Measurements from ENCODE around the gene PRR7. TPM values are rescaled to one million over a fixed set of nuclear protein-coding genes. Genes with fewer than 3 reads are reported as not detected.

PRR7 gene
- polyA plus RNA-seq, 3 donors, result 1.8 to 17.4 (median 2.1) TPM

GRCh38 chr5:177440211-177440989 is 6.2 kb upstream of the PRR7 start:
- no peak overlapping the region for H3K9ac ChIP-seq (ENCODE audit: insufficient read depth, low read length, poor library complexity, severe bottlenecking)
- Mint-ChIP-seq H3K27ac (peak overlapping the region in 1 of 7 donors; percentile 16), H3K4me3 (no peak overlapping the region), H3K27me3 (ENCODE audit: low read depth in 3 of 3) (peaks cover 3 to 5% (median 4%) of the 10 kb centered on the region in 3 donors), H3K4me1 (peaks cover 24% of the 10 kb centered on the region), H3K9me3 (peaks cover 0 to 3% (median 0%) of the 10 kb centered on the region in 7 donors), H3K36me3 (peaks cover 71 to 78% of the 10 kb centered on the region in 2 donors)
- no peak overlapping the region for H3K4me3 ChIP-seq (replicated peaks in 1 of 3; ENCODE audit: low read depth in 2 of 3, low read length in 3 of 3)
- WGBS (ENCODE audit: insufficient coverage), result 91% methylated on average over 21 of the region's 24 CpGs
- peaks cover 100% of the 10 kb centered on the region for H4K20me1 ChIP-seq (ENCODE audit: insufficient read depth, low read length)
- intact Hi-C loops (cut with micrococcal nuclease), result no loop called here
- H3K36me3 ChIP-seq (replicated peaks in 1 of 2; ENCODE audit: control insufficient read depth in 1 of 2, insufficient read depth in 2 of 2, low read length in 2 of 2), result peaks cover 74 to 84% of the 10 kb centered on the region in 2 donors
- no peak for DNase-seq
- H3K9me3 ChIP-seq (replicated peaks in 1 of 2; ENCODE audit: control insufficient read depth in 1 of 2, insufficient read depth in 1 of 2, low read length in 2 of 2), result no peaks in the 10 kb centered on the region
- no peak overlapping the region for H2AFZ ChIP-seq (ENCODE audit: insufficient read depth, low read depth, low read length, poor library complexity, severe bottlenecking)
- no peak overlapping the region for H3K27ac ChIP-seq (ENCODE audit: low read depth in 1 of 2, low read length in 2 of 2)
- H3K27me3 ChIP-seq (ENCODE audit: control insufficient read depth in 2 of 2, insufficient read depth in 2 of 2, low read length in 2 of 2), result no peaks in the 10 kb centered on the region
- peaks cover 11 to 22% of the 10 kb centered on the region in 2 donors for H3K4me1 ChIP-seq (ENCODE audit: control insufficient read depth in 1 of 2, insufficient read depth in 2 of 2, low read length in 2 of 2)
- peaks cover 11% of the 10 kb centered on the region for H3K79me2 ChIP-seq (ENCODE audit: insufficient read depth, low read length)
- no peak for TF ChIP-seq CTCF (IDR thresholded peaks at IDR 0.05)
- no peak overlapping the region for H3K4me2 ChIP-seq (replicated peaks; ENCODE audit: extremely low read depth, low read length, poor library complexity, severe bottlenecking)

- no peak for TF ChIP-seq CTCF (IDR thresholded peaks at IDR 0.05)
- H3K9me3 Mint-ChIP-seq, result peaks cover 0 to 3% (median 0%) of the 10 kb centered on the region in 7 donors
- H3K27me3 Mint-ChIP-seq (ENCODE audit: low read depth in 3 of 3), result peaks cover 7 to 9% (median 9%) of the 10 kb centered on the region in 3 donors
- H3K36me3 Mint-ChIP-seq, result peaks cover 64 to 71% of the 10 kb centered on the region in 2 donors
- Histone ChIP-seq H3K79me2 (ENCODE audit: insufficient read depth, low read length) (peaks cover 4% of the 10 kb centered on the region), H3K36me3 (replicated peaks in 1 of 2; ENCODE audit: control insufficient read depth in 1 of 2, insufficient read depth in 2 of 2, low read length in 2 of 2) (peaks cover 66 to 76% of the 10 kb centered on the region in 2 donors), H2AFZ (ENCODE audit: insufficient read depth, low read depth, low read length, poor library complexity, severe bottlenecking) (no peak overlapping the region), H3K27ac (ENCODE audit: low read depth in 1 of 2, low read length in 2 of 2) (no peak overlapping the region), H3K27me3 (ENCODE audit: control insufficient read depth in 2 of 2, insufficient read depth in 2 of 2, low read length in 2 of 2) (no peaks in the 10 kb centered on the region), H3K4me3 (replicated peaks in 1 of 3; ENCODE audit: low read depth in 2 of 3, low read length in 3 of 3) (no peak overlapping the region), H3K9me3 (replicated peaks in 1 of 2; ENCODE audit: control insufficient read depth in 1 of 2, insufficient read depth in 1 of 2, low read length in 2 of 2) (no peaks in the 10 kb centered on the region), H3K9ac (ENCODE audit: insufficient read depth, low read length, poor library complexity, severe bottlenecking) (no peak overlapping the region), H3K4me1 (ENCODE audit: control insufficient read depth in 1 of 2, insufficient read depth in 2 of 2, low read length in 2 of 2) (peaks cover 19 to 30% of the 10 kb centered on the region in 2 donors), H4K20me1 (ENCODE audit: insufficient read depth, low read length) (peaks cover 100% of the 10 kb centered on the region), H3K4me2 (replicated peaks; ENCODE audit: extremely low read depth, low read length, poor library complexity, severe bottlenecking) (no peak overlapping the region)
- no peak overlapping the region for H3K4me3 Mint-ChIP-seq
- intact Hi-C loops (cut with micrococcal nuclease), result no loop called here
- peaks cover 32% of the 10 kb centered on the region for H3K4me1 Mint-ChIP-seq
- 87% methylated on average over 18 of the region's 26 CpGs for WGBS (ENCODE audit: insufficient coverage)
- peak overlapping the region in 1 of 7 donors; percentile 12 for H3K27ac Mint-ChIP-seq
- DNase-seq, result no peak
Measured at GRCh38 chr5:177440990-177441780, 5.4 kb upstream of the PRR7 start.
